KBM-7 (cell line): ENCODE data around the gene SASH3.

Experiments
- DNase-seq: peaks from one replicate; pipeline ENCODE4 v3.0.0-alpha.2; 2015
- in situ Hi-C: fragments of 300-500 bp; cut with MboI; formaldehyde crosslinking; loops from 2 replicates; pipeline ENCODE4 v1.14.3; 2020; ENCODE audit warnings: low sequenced_read_pairs, low pct_unique_long_range_greater_than_20kb, mixed read lengths

Gene SASH3

GRCh38 chrX:129795584-129795983, 15.8 kb downstream of the SASH3 start:
- in situ Hi-C loops: no loop called here
- DNase-seq: no peak

GRCh38 chrX:129797251-129797906, 17.6 kb downstream of the SASH3 start:
- in situ Hi-C loops: no loop called here
- DNase-seq: no peak

- no peak for DNase-seq
- in situ Hi-C loops: no loop called here
Measured at GRCh38 chrX:129798456-129798855, 18.7 kb downstream of the SASH3 start.

- in situ Hi-C loops: no loop called here
- DNase-seq: no peak
Measured at GRCh38 chrX:129798888-129799287, 19.1 kb downstream of the SASH3 start.

GRCh38 chrX:129800186-129800585, 20.4 kb downstream of the SASH3 start:
- no peak for DNase-seq

GRCh38 chrX:129802863-129803262, 23.1 kb downstream of the SASH3 start:
- DNase-seq: no peak
- in situ Hi-C loops: no loop called here

More at GRCh38 chrX:129800186-129800585, 20.4 kb downstream of the SASH3 start:
- in situ Hi-C loops: no loop called here

- peak; percentile 45 for DNase-seq
- in situ Hi-C loops: no loop called here
Measured at GRCh38 chrX:129804806-129805205, 25.1 kb downstream of the SASH3 start.

GRCh38 chrX:129808158-129808828, 28.5 kb downstream of the SASH3 start:
- in situ Hi-C loops: no loop called here
- DNase-seq: no peak

GRCh38 chrX:129808829-129809796, 29.4 kb downstream of the SASH3 start:
- no peak for DNase-seq

GRCh38 chrX:129813662-129814368, 34.1 kb downstream of the SASH3 start:
- in situ Hi-C loops: no loop called here
- DNase-seq: no peak

More at GRCh38 chrX:129808829-129809796, 29.4 kb downstream of the SASH3 start:
- in situ Hi-C loops: no loop called here

- in situ Hi-C loops: no loop called here
- DNase-seq: peak; percentile 31
Measured at GRCh38 chrX:129818123-129818522, 38.4 kb downstream of the SASH3 start.

GRCh38 chrX:129823115-129823514, 43.4 kb downstream of the SASH3 start:
- in situ Hi-C loops: no loop called here
- DNase-seq: peak; percentile 77

GRCh38 chrX:129823522-129823921, 43.8 kb downstream of the SASH3 start:
- in situ Hi-C loops: no loop called here
- no peak for DNase-seq

GRCh38 chrX:129824620-129825019, 44.9 kb downstream of the SASH3 start:
- DNase-seq: no peak
- in situ Hi-C loops: no loop called here

- DNase-seq: no peak
- in situ Hi-C loops: no loop called here
Measured at GRCh38 chrX:129825746-129826505, 46.2 kb downstream of the SASH3 start.

- DNase-seq: no peak
- in situ Hi-C loops: no loop called here
Measured at GRCh38 chrX:129830494-129830893, 50.7 kb downstream of the SASH3 start.

GRCh38 chrX:129831091-129831885, 51.5 kb downstream of the SASH3 start:
- in situ Hi-C loops: no loop called here

More at GRCh38 chrX:129831091-129831885, 51.5 kb downstream of the SASH3 start:
- DNase-seq: no peak
